GM06990 (cell line): ENCODE results near the gene KLHL22.
A peak's percentile ranks its signal among the peaks of the same experiment; 100 is the strongest.

Source experiments
- DNase-seq: peaks from one replicate; pipeline ENCODE4 v3.0.0-alpha.2; 2011; ENCODE audit not compliant: insufficient read length; ENCODE audit errors: extremely low read depth
- H3K27me3 ChIP-seq: replicated peaks from 2 replicates; pipeline ENCODE4 v1.6.0; 2011; ENCODE audit warnings: low read length; ENCODE audit not compliant: control insufficient read depth, insufficient read depth
- H3K36me3 ChIP-seq: 2 replicates; pipeline ENCODE4 v1.5.1; 2011; ENCODE audit warnings: low read length; ENCODE audit not compliant: control insufficient read depth, insufficient read depth
- H3K4me3 ChIP-seq: replicated peaks from 2 replicates; pipeline ENCODE4 v1.5.1; 2011; ENCODE audit warnings: low read depth, mild to moderate bottlenecking, control low read depth, low read length
- CTCF ChIP-seq: IDR thresholded peaks from 2 replicates; pipeline ENCODE4 v1.5.1; 2011; ENCODE audit warnings: low read length, control low read depth, mild to moderate bottlenecking, inconsistent platforms; ENCODE audit not compliant: insufficient read depth, poor library complexity, severe bottlenecking

The KLHL22 gene

GRCh38 chr22:20397498-20397897, 98.1 kb downstream of the KLHL22 start:
- Histone ChIP-seq H3K4me3 (no peak overlapping the region), H3K27me3 (no peaks in the 10 kb centered on the region), H3K36me3 (no peaks in the 10 kb centered on the region)
- TF ChIP-seq CTCF: no peak
- no peak for DNase-seq

DNA sequence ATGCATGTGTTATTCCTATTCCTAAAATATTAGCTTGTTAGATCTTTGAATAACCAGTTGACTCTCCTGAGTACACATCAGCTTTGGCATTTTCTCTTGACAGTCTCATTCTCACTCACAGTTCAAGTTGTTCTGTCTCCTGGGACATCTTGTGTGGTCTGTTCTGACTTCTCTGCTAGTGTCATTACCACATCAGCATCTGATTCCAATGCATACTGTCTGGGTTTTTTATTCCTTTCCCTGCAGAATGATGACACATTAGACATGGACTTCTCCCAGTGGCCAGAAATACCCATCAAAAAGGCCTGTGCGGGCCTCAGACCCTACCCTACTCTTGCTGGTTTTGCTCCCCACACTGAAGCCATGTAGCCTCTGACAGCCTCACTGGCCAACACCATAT, 99.0 kb downstream of the KLHL22 start:
- H3K4me3 ChIP-seq: no peak overlapping the region
- no peaks in the 10 kb centered on the region for H3K36me3 ChIP-seq
- no peak for DNase-seq
- no peak for TF ChIP-seq CTCF
- H3K27me3 ChIP-seq: no peaks in the 10 kb centered on the region

DNA sequence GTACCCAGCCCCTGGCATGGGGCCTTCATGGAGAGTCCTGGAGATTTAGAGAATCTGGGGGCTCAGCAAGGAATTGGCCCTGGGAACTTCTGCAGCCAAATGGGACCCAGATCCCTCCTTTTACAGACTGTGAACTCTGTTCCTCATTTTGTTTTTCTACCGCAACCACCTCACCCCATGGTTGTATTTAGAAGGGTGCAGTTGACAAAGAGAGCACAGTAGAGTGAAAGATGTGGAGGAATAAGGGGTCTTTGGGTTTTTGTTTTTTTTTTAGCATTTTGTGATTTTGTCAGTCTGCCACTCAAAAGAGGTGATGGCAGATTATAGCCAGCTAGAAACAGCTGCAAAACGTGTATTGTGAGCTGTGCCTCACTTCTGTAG, 99.7 kb downstream of the KLHL22 start:
- H3K27me3 ChIP-seq: no peaks in the 10 kb centered on the region
- H3K36me3 ChIP-seq: no peaks in the 10 kb centered on the region
- no peak for TF ChIP-seq CTCF
- DNase-seq: no peak
- H3K4me3 ChIP-seq: no peak overlapping the region

DNA sequence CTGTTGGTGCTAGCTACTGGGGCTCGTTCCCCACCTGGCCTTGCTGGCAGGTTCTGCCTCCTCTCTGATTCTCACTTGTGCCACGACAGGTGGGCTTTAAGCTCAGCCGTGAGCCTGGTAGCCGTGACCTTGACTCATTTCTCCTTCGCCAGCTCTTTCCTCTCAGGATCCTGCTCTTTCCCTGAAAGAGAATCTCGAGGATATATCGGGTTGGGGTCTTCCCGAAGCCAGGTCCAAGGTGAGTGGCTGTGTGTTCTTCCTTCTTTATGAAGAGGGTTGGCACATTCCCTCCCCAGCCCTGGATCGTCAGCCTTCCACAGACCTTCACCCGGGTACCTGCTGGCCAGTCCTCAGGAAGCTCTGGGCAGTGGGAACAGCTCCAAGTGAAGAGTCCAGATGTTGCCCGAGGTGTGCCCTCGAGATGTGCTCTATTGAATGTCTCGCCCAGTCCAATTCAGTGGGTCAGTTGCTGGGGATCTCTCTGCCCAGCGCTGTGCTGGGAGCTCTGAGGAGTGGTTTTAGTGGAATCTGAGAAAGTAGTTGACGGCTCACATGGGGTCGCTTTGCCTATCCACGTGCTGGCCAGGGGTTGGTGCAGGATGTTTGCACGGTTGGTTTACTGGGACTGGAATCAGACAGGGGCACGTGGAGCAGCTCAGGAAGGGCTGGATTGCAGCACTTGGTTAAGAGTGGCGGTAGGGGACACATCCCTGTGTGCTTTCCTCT, 100.3 kb downstream of the KLHL22 start:
- no peak overlapping the region for H3K4me3 ChIP-seq
- DNase-seq: no peak
- no peaks in the 10 kb centered on the region for H3K27me3 ChIP-seq
- TF ChIP-seq CTCF: no peak
- H3K36me3 ChIP-seq: no peaks in the 10 kb centered on the region

GRCh38 chr22:20393705-20394476, 101.7 kb downstream of the KLHL22 start, which contains the start of gene ZNF74:
ZNF74 (plus strand) TSS chr22:20394151; CDS start chr22:20394629, 478 bp downstream.
- no peak for TF ChIP-seq CTCF
- Histone ChIP-seq H3K27me3 (no peaks in the 10 kb centered on the region), H3K36me3 (no peaks in the 10 kb centered on the region), H3K4me3 (peak within 1 kb of the TSS; percentile 77)
- DNase-seq: peak; percentile 87
